Hepatocyte (in vitro differentiated cells): ENCODE results near the gene LEKR1. TPM values are rescaled to one million over a fixed set of nuclear protein-coding genes. Genes with fewer than 3 reads are reported as not detected.
"Not testable (repeated sequence)": the region's sequence is repeated elsewhere in the genome, so short reads cannot be mapped to it uniquely, and the experiment has no call there.

Experiments used
- DNase-seq: peaks from one replicate; pipeline ENCODE4 v3.0.0-alpha.2; 2016; ENCODE audit warnings: low spot score
- H2AFZ ChIP-seq: fragments of 200-600 bp; sonication (generic); 2 replicates; pipeline ENCODE4 v1.6.0; 2016; ENCODE audit warnings: antibody characterized with exemption, mild to moderate bottlenecking
- H3K27ac ChIP-seq: fragments of 200-600 bp; sonication (generic); 2 replicates; pipeline ENCODE4 v1.5.1; 2016; ENCODE audit warnings: mild to moderate bottlenecking
- H3K27me3 ChIP-seq: fragments of 200-600 bp; sonication (generic); 2 replicates; pipeline ENCODE4 v1.6.1; 2016
- H3K36me3 ChIP-seq: fragments of 200-600 bp; sonication (generic); replicated peaks from 2 replicates; pipeline ENCODE4 v1.5.1; 2016; ENCODE audit warnings: low read depth; ENCODE audit not compliant: insufficient read depth
- H3K4me1 ChIP-seq: fragments of 200-600 bp; sonication (generic); 2 replicates; pipeline ENCODE4 v1.5.1; 2016; ENCODE audit warnings: mild to moderate bottlenecking, moderate library complexity; ENCODE audit not compliant: insufficient read depth
- H3K4me2 ChIP-seq: fragments of 200-600 bp; sonication (generic); 2 replicates; pipeline ENCODE4 v1.6.0; 2016
- H3K4me3 ChIP-seq: fragments of 200-600 bp; sonication (generic); 2 replicates; pipeline ENCODE4 v1.5.1; 2016; ENCODE audit warnings: mild to moderate bottlenecking
- H3K79me2 ChIP-seq: fragments of 200-600 bp; sonication (generic); 2 replicates; pipeline ENCODE4 v1.6.0; 2017; ENCODE audit warnings: mild to moderate bottlenecking
- H3K9me2 ChIP-seq: fragments of 200-600 bp; sonication (generic); replicated peaks from 2 replicates; pipeline ENCODE4 v1.6.0; 2017; ENCODE audit warnings: mild to moderate bottlenecking; ENCODE audit not compliant: insufficient read depth
- H3K9me3 ChIP-seq: fragments of 200-600 bp; sonication (generic); 2 replicates; pipeline ENCODE4 v1.5.1; 2016; ENCODE audit warnings: low read depth, mild to moderate bottlenecking
- H4K20me1 ChIP-seq: fragments of 200-600 bp; sonication (generic); 2 replicates; pipeline ENCODE4 v1.6.0; 2016; ENCODE audit warnings: mild to moderate bottlenecking; ENCODE audit not compliant: insufficient read depth, poor library complexity, severe bottlenecking
- EZH2 ChIP-seq: fragments of 200-600 bp; sonication (generic); IDR thresholded peaks from 2 replicates; pipeline ENCODE4 v1.6.1; 2016; ENCODE audit warnings: antibody characterized with exemption, mild to moderate bottlenecking, borderline replicate concordance
- EZH2phosphoT487 ChIP-seq: fragments of 200-600 bp; sonication (generic); IDR thresholded peaks from one replicate; pipeline ENCODE4 v1.6.1; 2018; ENCODE audit warnings: antibody characterized with exemption, mild to moderate bottlenecking, low read depth, moderate library complexity; ENCODE audit not compliant: unreplicated experiment, severe bottlenecking
- WGBS: methylation state at CpG from one replicate; pipeline ENCODE4 v1.1.6; 2016; ENCODE audit warnings: low lambda C conversion rate; ENCODE audit errors: missing lambda C conversion rate; 5-methylcytosine and 5-hydroxymethylcytosine counted together
- polyA plus RNA-seq: library from polyadenylated mRNA; unstranded; fragments of >200 nt; fragmentation: Nextera tagmentation; extraction: Ambion mirVana; gene quantifications from 2 replicates; pipeline ENCODE4 v1.2.1, GENCODE V29; 2016
- total RNA-seq: library from RNA; depleted of rRNA; stranded (reverse); fragments of >200 nt; gene quantifications from 2 replicates; pipeline ENCODE4 v1.2.3, GENCODE V29; 2014
- TF ChIP-seq, protein P1 (sequence below): fragments of 200-600 bp; sonication (generic); IDR thresholded peaks from 2 replicates; pipeline ENCODE4 v1.5.1; 2016; ENCODE audit warnings: antibody characterized with exemption, mild to moderate bottlenecking; ENCODE audit not compliant: poor library complexity

Gene LEKR1
- total and polyA plus RNA-seq, 2 experiments from 2014 or later = 1.1 to 2.1 TPM

- no peaks in the 10 kb centered on the region for H3K4me1 ChIP-seq
- no peak overlapping the region for H3K4me3 ChIP-seq
- no peak for TF ChIP-seq EZH2
- TF ChIP-seq EZH2phosphoT487 = no peak
- TF ChIP-seq, protein P1, sequence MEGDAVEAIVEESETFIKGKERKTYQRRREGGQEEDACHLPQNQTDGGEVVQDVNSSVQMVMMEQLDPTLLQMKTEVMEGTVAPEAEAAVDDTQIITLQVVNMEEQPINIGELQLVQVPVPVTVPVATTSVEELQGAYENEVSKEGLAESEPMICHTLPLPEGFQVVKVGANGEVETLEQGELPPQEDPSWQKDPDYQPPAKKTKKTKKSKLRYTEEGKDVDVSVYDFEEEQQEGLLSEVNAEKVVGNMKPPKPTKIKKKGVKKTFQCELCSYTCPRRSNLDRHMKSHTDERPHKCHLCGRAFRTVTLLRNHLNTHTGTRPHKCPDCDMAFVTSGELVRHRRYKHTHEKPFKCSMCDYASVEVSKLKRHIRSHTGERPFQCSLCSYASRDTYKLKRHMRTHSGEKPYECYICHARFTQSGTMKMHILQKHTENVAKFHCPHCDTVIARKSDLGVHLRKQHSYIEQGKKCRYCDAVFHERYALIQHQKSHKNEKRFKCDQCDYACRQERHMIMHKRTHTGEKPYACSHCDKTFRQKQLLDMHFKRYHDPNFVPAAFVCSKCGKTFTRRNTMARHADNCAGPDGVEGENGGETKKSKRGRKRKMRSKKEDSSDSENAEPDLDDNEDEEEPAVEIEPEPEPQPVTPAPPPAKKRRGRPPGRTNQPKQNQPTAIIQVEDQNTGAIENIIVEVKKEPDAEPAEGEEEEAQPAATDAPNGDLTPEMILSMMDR = no peak
- H3K4me2 ChIP-seq = no peak overlapping the region
- 76% methylated on average over 1 of the region's 1 CpG for WGBS
- no peaks in the 10 kb centered on the region for H3K9me2 ChIP-seq
- H3K27ac ChIP-seq = no peak overlapping the region
- H3K36me3 ChIP-seq = no peaks in the 10 kb centered on the region
- no peak for DNase-seq
- no peaks in the 10 kb centered on the region for H3K9me3 ChIP-seq
- H3K27me3 ChIP-seq = no peaks in the 10 kb centered on the region
- H4K20me1 ChIP-seq = no peaks in the 10 kb centered on the region
- no peak overlapping the region for H2AFZ ChIP-seq
- no peaks in the 10 kb centered on the region for H3K79me2 ChIP-seq
Observed at GRCh38 chr3:156888576-156888975, 62.4 kb downstream of the LEKR1 start.

DNA sequence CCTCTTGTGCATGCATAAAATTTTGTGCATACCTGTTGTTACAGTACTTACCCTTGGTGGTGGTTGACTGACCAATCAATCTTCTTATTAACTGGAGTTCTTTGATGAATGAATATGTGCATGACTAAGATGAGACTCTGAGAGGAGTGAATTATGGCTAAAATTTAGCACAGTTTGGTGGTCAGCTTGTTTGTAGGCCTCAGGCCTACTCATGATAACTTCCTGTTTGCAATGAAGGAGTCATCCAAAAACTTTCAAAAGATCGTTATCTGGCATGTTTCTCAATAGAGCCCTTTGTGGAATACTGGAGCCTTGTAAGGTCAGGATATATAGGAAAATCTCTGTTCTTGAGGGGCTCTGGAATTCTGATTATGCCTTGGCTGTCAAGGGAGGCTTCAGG lies 66.5 kb downstream of the LEKR1 start:
- DNase-seq = no peak
- no peaks in the 10 kb centered on the region for H3K9me3 ChIP-seq

GRCh38 chr3:156895374-156895773 lies 69.2 kb downstream of the LEKR1 start:
- H3K9me3 ChIP-seq, H3K4me1 ChIP-seq, H3K9me2 ChIP-seq, H3K4me3 ChIP-seq, H3K27ac ChIP-seq, H4K20me1 ChIP-seq, H3K36me3 ChIP-seq, H3K4me2 ChIP-seq, H3K79me2 ChIP-seq, DNase-seq, H3K27me3 ChIP-seq, H2AFZ ChIP-seq: not testable (repeated sequence)
- WGBS = 86% methylated on average over 1 of the region's 1 CpG

More for the DNA sequence above, 66.5 kb downstream of the LEKR1 start:
- TF ChIP-seq EZH2 (no peak), EZH2phosphoT487 (no peak)
- TF ChIP-seq, protein P1 = no peak
- no peaks in the 10 kb centered on the region for H3K36me3 ChIP-seq
- H3K4me2 ChIP-seq = no peak overlapping the region
- no peak overlapping the region for H3K4me3 ChIP-seq
- WGBS = 91% methylated on average over 1 of the region's 1 CpG
- H3K79me2 ChIP-seq = no peaks in the 10 kb centered on the region
- H3K27ac ChIP-seq = no peak overlapping the region
- no peaks in the 10 kb centered on the region for H3K9me2 ChIP-seq
- H4K20me1 ChIP-seq = no peaks in the 10 kb centered on the region
- H3K27me3 ChIP-seq = no peaks in the 10 kb centered on the region
- H2AFZ ChIP-seq = no peak overlapping the region
- no peaks in the 10 kb centered on the region for H3K4me1 ChIP-seq

- not testable (repeated sequence) for H3K36me3 ChIP-seq, H3K27me3 ChIP-seq, H2AFZ ChIP-seq, H3K79me2 ChIP-seq, H3K4me2 ChIP-seq, DNase-seq, H4K20me1 ChIP-seq, H3K27ac ChIP-seq, H3K4me3 ChIP-seq, H3K9me2 ChIP-seq, H3K9me3 ChIP-seq, H3K4me1 ChIP-seq
- WGBS = 67% methylated on average over 1 of the region's 1 CpG
Observed at GRCh38 chr3:156897851-156898250, 71.7 kb downstream of the LEKR1 start.
